WTC11 (cell line): ENCODE measurements around the gene MBOAT1. TPM values are rescaled to one million over a fixed set of nuclear protein-coding genes. Genes with fewer than 3 reads are reported as not detected.

Source experiments
- ATAC-seq: fragments of 200-7000 bp; cut with Tn5 transposase; 2 replicates; pipeline ENCODE4 v1.10.0; 2021; ENCODE audit warnings: mild to moderate bottlenecking, moderate library complexity
- CTCF ChIA-PET: fragments of 300-600 bp; sonication (Branson Sonifier 250); formaldehyde crosslinking; loops from one replicate; lab custom pipeline; 2021; ENCODE audit warnings: antibody characterized with exemption; lab: Charles Lee
- POLR2A ChIA-PET: fragments of 350-600 bp; sonication (Branson Sonifier 250); formaldehyde crosslinking; loops from one replicate; lab custom pipeline; 2021; ENCODE audit warnings: antibody characterized with exemption; lab: Charles Lee
- DNase-seq: peaks from one replicate; pipeline ENCODE4 v3.0.0; 2021; ENCODE audit warnings: low spot score
- H3K27ac Mint-ChIP-seq: 2 replicates; pipeline ENCODE4 v1.8.0; 2021; ENCODE audit warnings: mixed read lengths
- H3K27me3 Mint-ChIP-seq: 2 replicates; pipeline ENCODE4 v1.8.0; 2021; ENCODE audit warnings: low read depth, mild to moderate bottlenecking, moderate library complexity, mixed read lengths
- H3K36me3 Mint-ChIP-seq: 2 replicates; pipeline ENCODE4 v1.8.0; 2021; ENCODE audit warnings: mixed read lengths
- H3K4me1 Mint-ChIP-seq: 2 replicates; pipeline ENCODE4 v1.8.0; 2022; ENCODE audit warnings: mixed read lengths
- H3K4me3 Mint-ChIP-seq: 2 replicates; pipeline ENCODE4 v1.8.0; 2021; ENCODE audit warnings: mild to moderate bottlenecking, moderate library complexity, mixed read lengths
- H3K9me3 Mint-ChIP-seq: 2 replicates; pipeline ENCODE4 v1.8.0; 2021; ENCODE audit warnings: mixed read lengths
- CREM ChIP-seq: sonication (generic); formaldehyde crosslinking; IDR thresholded peaks from 2 replicates; pipeline ENCODE4 v1.8.1; 2022; ENCODE audit warnings: mild to moderate bottlenecking, missing genetic modification reagents, moderate library complexity
- ELF4 ChIP-seq: sonication (generic); formaldehyde crosslinking; IDR thresholded peaks from 2 replicates; pipeline ENCODE4 v1.8.1; 2022; ENCODE audit warnings: low read depth, mild to moderate bottlenecking, moderate library complexity, missing genetic modification reagents
- ERG ChIP-seq: fragments of 250-450 bp; sonication (Bioruptor Pico); IDR thresholded peaks from 2 replicates; pipeline ENCODE4 v1.8.0; 2021; ENCODE audit warnings: mild to moderate bottlenecking
- GRHL2 ChIP-seq: fragments of 250-450 bp; sonication (Bioruptor Pico); IDR thresholded peaks from 2 replicates; pipeline ENCODE4 v1.8.0; 2022; ENCODE audit warnings: mild to moderate bottlenecking, moderate library complexity; ENCODE audit not compliant: insufficient replicate concordance, severe bottlenecking
- NFE2L1 ChIP-seq: sonication (generic); formaldehyde crosslinking; IDR thresholded peaks from 2 replicates; pipeline ENCODE4 v1.8.1; 2023; ENCODE audit warnings: missing genetic modification reagents
- RELA ChIP-seq: sonication (generic); formaldehyde crosslinking; IDR thresholded peaks from 2 replicates; pipeline ENCODE4 v1.8.1; 2022; ENCODE audit warnings: missing genetic modification reagents, mild to moderate bottlenecking, borderline replicate concordance
- TP53 ChIP-seq: sonication (generic); formaldehyde crosslinking; IDR thresholded peaks from 2 replicates; pipeline ENCODE4 v1.8.1; 2023; ENCODE audit warnings: mild to moderate bottlenecking, missing genetic modification reagents
- ZBTB43 ChIP-seq: sonication (generic); formaldehyde crosslinking; IDR thresholded peaks from 2 replicates; pipeline ENCODE4 v1.8.1; 2023; ENCODE audit warnings: mild to moderate bottlenecking, missing genetic modification reagents
- ZNF263 ChIP-seq: sonication (generic); formaldehyde crosslinking; IDR thresholded peaks from 2 replicates; pipeline ENCODE4 v1.8.1; 2022; ENCODE audit warnings: low read depth, mild to moderate bottlenecking, moderate library complexity, missing genetic modification reagents
- ZNF671 ChIP-seq: fragments of 250-450 bp; sonication (Bioruptor Pico); IDR thresholded peaks from 2 replicates; pipeline ENCODE4 v1.8.0; 2021; ENCODE audit warnings: mild to moderate bottlenecking
- total RNA-seq: library from RNA; stranded (reverse); gene quantifications from 3 replicates; pipeline ENCODE4 v1.2.3, GENCODE V29; 2021
- TF ChIP-seq, protein P1 (sequence below): fragments of 250-450 bp; sonication (Bioruptor Pico); IDR thresholded peaks from 2 replicates; pipeline ENCODE4 v1.9.0; 2021; ENCODE audit warnings: mild to moderate bottlenecking, borderline replicate concordance
- TF ChIP-seq, protein P2 (sequence below): fragments of 250-450 bp; sonication (Bioruptor Pico); IDR thresholded peaks from 2 replicates; pipeline ENCODE4 v1.9.0; 2021; ENCODE audit warnings: mild to moderate bottlenecking
- TF ChIP-seq, protein P3 (sequence below): sonication (generic); formaldehyde crosslinking; IDR thresholded peaks from 2 replicates; pipeline ENCODE4 v1.8.1; 2022; ENCODE audit warnings: low read depth, mild to moderate bottlenecking, moderate library complexity, missing genetic modification reagents, borderline replicate concordance

Gene MBOAT1
- total RNA-seq, 1 experiment from 2014 or later, result 22.9 TPM

DNA sequence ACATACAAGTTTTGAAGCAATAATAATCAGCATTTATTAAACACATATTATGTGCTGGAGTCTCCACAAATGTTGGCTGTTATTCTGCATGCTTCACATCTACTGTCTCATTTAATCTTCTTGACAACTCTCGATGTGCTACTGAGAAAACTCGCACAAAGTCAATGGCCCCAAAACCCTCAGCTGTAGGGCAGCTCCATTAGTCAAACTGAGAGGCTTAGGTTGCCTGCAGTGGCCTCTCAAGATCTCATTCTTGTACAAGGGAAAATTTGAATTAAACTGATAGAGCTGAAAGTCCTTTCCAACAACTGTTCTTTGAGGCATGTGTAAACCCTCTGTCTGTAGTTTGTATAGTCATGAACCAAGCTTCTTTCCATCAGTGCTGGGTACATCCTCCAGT, 49.8 kb downstream of the MBOAT1 start:
- peaks cover 6% of the 10 kb centered on the region; the same call in 1 of the 2 replicates for H3K9me3 Mint-ChIP-seq
- TF ChIP-seq ERG (CRISPR knock-in tag) (no peak), CREM (no peak), ZNF671 (CRISPR knock-in tag) (no peak), ZBTB43 (CRISPR knock-in tag) (no peak), ELF4 (CRISPR knock-in tag) (no peak), GRHL2 (CRISPR knock-in tag) (no peak), NFE2L1 (CRISPR knock-in tag) (no peak), TP53 (CRISPR knock-in tag) (no peak), ZNF263 (no peak), RELA (CRISPR knock-in tag) (no peak)
- TF ChIP-seq, protein P1, sequence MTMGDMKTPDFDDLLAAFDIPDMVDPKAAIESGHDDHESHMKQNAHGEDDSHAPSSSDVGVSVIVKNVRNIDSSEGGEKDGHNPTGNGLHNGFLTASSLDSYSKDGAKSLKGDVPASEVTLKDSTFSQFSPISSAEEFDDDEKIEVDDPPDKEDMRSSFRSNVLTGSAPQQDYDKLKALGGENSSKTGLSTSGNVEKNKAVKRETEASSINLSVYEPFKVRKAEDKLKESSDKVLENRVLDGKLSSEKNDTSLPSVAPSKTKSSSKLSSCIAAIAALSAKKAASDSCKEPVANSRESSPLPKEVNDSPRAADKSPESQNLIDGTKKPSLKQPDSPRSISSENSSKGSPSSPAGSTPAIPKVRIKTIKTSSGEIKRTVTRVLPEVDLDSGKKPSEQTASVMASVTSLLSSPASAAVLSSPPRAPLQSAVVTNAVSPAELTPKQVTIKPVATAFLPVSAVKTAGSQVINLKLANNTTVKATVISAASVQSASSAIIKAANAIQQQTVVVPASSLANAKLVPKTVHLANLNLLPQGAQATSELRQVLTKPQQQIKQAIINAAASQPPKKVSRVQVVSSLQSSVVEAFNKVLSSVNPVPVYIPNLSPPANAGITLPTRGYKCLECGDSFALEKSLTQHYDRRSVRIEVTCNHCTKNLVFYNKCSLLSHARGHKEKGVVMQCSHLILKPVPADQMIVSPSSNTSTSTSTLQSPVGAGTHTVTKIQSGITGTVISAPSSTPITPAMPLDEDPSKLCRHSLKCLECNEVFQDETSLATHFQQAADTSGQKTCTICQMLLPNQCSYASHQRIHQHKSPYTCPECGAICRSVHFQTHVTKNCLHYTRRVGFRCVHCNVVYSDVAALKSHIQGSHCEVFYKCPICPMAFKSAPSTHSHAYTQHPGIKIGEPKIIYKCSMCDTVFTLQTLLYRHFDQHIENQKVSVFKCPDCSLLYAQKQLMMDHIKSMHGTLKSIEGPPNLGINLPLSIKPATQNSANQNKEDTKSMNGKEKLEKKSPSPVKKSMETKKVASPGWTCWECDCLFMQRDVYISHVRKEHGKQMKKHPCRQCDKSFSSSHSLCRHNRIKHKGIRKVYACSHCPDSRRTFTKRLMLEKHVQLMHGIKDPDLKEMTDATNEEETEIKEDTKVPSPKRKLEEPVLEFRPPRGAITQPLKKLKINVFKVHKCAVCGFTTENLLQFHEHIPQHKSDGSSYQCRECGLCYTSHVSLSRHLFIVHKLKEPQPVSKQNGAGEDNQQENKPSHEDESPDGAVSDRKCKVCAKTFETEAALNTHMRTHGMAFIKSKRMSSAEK (CRISPR knock-in tag), result no peak
- TF ChIP-seq, protein P2, sequence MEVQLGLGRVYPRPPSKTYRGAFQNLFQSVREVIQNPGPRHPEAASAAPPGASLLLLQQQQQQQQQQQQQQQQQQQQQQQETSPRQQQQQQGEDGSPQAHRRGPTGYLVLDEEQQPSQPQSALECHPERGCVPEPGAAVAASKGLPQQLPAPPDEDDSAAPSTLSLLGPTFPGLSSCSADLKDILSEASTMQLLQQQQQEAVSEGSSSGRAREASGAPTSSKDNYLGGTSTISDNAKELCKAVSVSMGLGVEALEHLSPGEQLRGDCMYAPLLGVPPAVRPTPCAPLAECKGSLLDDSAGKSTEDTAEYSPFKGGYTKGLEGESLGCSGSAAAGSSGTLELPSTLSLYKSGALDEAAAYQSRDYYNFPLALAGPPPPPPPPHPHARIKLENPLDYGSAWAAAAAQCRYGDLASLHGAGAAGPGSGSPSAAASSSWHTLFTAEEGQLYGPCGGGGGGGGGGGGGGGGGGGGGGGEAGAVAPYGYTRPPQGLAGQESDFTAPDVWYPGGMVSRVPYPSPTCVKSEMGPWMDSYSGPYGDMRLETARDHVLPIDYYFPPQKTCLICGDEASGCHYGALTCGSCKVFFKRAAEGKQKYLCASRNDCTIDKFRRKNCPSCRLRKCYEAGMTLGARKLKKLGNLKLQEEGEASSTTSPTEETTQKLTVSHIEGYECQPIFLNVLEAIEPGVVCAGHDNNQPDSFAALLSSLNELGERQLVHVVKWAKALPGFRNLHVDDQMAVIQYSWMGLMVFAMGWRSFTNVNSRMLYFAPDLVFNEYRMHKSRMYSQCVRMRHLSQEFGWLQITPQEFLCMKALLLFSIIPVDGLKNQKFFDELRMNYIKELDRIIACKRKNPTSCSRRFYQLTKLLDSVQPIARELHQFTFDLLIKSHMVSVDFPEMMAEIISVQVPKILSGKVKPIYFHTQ, result no peak
- TF ChIP-seq, protein P3, sequence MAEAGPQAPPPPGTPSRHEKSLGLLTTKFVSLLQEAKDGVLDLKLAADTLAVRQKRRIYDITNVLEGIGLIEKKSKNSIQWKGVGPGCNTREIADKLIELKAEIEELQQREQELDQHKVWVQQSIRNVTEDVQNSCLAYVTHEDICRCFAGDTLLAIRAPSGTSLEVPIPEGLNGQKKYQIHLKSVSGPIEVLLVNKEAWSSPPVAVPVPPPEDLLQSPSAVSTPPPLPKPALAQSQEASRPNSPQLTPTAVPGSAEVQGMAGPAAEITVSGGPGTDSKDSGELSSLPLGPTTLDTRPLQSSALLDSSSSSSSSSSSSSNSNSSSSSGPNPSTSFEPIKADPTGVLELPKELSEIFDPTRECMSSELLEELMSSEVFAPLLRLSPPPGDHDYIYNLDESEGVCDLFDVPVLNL (CRISPR knock-in tag), result no peak
- no peak overlapping the region for H3K4me3 Mint-ChIP-seq
- no peaks in the 10 kb centered on the region for H3K36me3 Mint-ChIP-seq
- ATAC-seq, result no peak
- ChIA-PET POLR2A (no interaction called here), CTCF (interaction anchor here (0.7 kb wide), 1 partner anchor 35 kb away, joined by 3 read pairs; no protein-coding TSS in a partner anchor)
- peaks cover 22% of the 10 kb centered on the region for H3K4me1 Mint-ChIP-seq
- no peak for DNase-seq
- no peak overlapping the region for H3K27ac Mint-ChIP-seq
- no peaks in the 10 kb centered on the region for H3K27me3 Mint-ChIP-seq
